GM12872 (cell line): ENCODE data around the gene MTMR1.

Experiments
- CTCF ChIP-seq: IDR thresholded peaks from 3 replicates; pipeline ENCODE4 v1.5.1; 2011; ENCODE audit warnings: low read depth, mild to moderate bottlenecking, low read length, moderate library complexity; ENCODE audit not compliant: insufficient read depth

The MTMR1 gene

DNA sequence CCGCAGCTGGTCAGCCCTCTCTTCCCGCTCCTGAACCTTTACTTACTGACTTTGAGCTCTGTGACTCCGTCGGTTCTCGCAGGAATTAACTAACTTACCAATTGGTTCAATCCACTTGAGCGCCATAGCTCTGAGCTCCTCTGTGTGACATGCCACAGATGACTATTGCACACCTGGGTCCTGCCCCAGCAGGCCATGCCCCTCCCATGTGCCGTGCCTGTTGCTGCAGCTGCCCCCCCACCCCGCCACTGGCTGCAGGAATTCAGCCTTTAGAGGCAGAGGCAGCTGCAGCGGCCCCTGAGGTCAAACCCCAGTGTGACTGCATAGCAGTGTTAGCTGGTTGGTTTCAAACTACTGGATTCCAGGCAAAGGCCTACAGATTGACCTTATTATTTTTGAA, 70.6 kb downstream of the MTMR1 start:
- no peak for TF ChIP-seq CTCF

DNA sequence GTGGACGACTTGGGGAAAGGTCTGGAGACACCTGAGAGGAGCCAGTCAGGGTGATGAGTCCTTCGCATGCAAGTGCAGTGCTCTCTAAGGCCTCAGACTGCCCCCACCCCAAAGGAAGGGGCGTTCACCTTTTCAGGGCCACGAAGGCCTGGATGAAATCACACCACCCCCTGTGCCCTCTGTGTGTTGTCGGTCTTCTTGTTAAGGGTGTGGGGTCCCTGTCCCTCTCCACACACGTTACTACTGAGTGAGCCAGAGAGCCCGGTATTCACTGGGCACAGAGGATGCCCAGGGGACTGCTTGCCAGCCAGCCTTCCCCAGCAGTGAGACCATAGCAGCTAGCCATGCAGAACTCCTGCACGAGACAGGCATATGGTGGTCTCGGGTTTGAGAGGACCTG, 72.0 kb downstream of the MTMR1 start:
- no peak for TF ChIP-seq CTCF

GRCh38 chrX:150765782-150766350, 72.7 kb downstream of the MTMR1 start:
- TF ChIP-seq CTCF = no peak

- no peak for TF ChIP-seq CTCF
Observed at GRCh38 chrX:150766351-150767044, 73.3 kb downstream of the MTMR1 start.

GRCh38 chrX:150767045-150767395, 73.8 kb downstream of the MTMR1 start:
- no peak for TF ChIP-seq CTCF

GRCh38 chrX:150767475-150768131, 74.4 kb downstream of the MTMR1 start:
- no peak for TF ChIP-seq CTCF

- TF ChIP-seq CTCF = no peak
Observed at GRCh38 chrX:150768132-150768485, 74.9 kb downstream of the MTMR1 start.
